Non-pigmented ciliary epithelial cell (primary cell): ENCODE measurements around the gene LRRC31.

ENCODE experiments used
- DNase-seq: peaks from one replicate; pipeline ENCODE4 v3.0.0-alpha.2; 2010; ENCODE audit warnings: low read depth

Gene LRRC31

GRCh38 chr3:169863458-169863899, 6.3 kb downstream of the LRRC31 start:
- DNase-seq, result peak; percentile 31

- DNase-seq, result no peak
Observed at GRCh38 chr3:169861871-169862270, 7.9 kb downstream of the LRRC31 start.

- DNase-seq, result no peak
Observed at GRCh38 chr3:169857811-169858210, 11.9 kb downstream of the LRRC31 start.

GRCh38 chr3:169855514-169855913, 14.2 kb downstream of the LRRC31 start:
- no peak for DNase-seq

GRCh38 chr3:169850618-169851017, 19.1 kb downstream of the LRRC31 start:
- no peak for DNase-seq

- DNase-seq, result no peak
Observed at GRCh38 chr3:169848741-169849140, 21.0 kb downstream of the LRRC31 start.

- no peak for DNase-seq
Observed at GRCh38 chr3:169847896-169848295, 21.8 kb downstream of the LRRC31 start.

- peak; percentile 79 for DNase-seq
Observed at GRCh38 chr3:169846458-169847193, 23.1 kb downstream of the LRRC31 start.

GRCh38 chr3:169842960-169843359, 26.8 kb downstream of the LRRC31 start:
- DNase-seq, result no peak

GRCh38 chr3:169841171-169841570, 28.6 kb downstream of the LRRC31 start:
- DNase-seq, result no peak

GRCh38 chr3:169838511-169839030, 31.2 kb downstream of the LRRC31 start:
- no peak for DNase-seq

- no peak for DNase-seq
Observed at GRCh38 chr3:169836942-169837275, 32.8 kb downstream of the LRRC31 start.

GRCh38 chr3:169836078-169836941, 33.4 kb downstream of the LRRC31 start:
- DNase-seq, result no peak

- DNase-seq, result no peak
Observed at GRCh38 chr3:169835533-169835932, 34.2 kb downstream of the LRRC31 start.

- DNase-seq, result no peak
Observed at GRCh38 chr3:169827712-169828111, 42.0 kb downstream of the LRRC31 start.

- no peak for DNase-seq
Observed at GRCh38 chr3:169825316-169825715, 44.4 kb downstream of the LRRC31 start.

- no peak for DNase-seq
Observed at GRCh38 chr3:169822983-169823382, 46.8 kb downstream of the LRRC31 start.

- no peak for DNase-seq
Observed at GRCh38 chr3:169822540-169822939, 47.2 kb downstream of the LRRC31 start.

GRCh38 chr3:169822091-169822490, 47.6 kb downstream of the LRRC31 start:
- DNase-seq, result no peak

- peak; percentile 35 for DNase-seq
Observed at GRCh38 chr3:169818316-169818715, 51.4 kb downstream of the LRRC31 start.

GRCh38 chr3:169815590-169816150, 54.1 kb downstream of the LRRC31 start:
- DNase-seq, result no peak

GRCh38 chr3:169813757-169814517, 55.8 kb downstream of the LRRC31 start:
- DNase-seq, result no peak
